OCI-LY3 (cell line): ENCODE results near the gene SLCO4A1.

Source experiments
- H2AFZ ChIP-seq: fragments of 200-600, 300-600 bp; shearing (Covaris generic); 2 replicates; pipeline ENCODE4 v1.6.0; 2014; ENCODE audit warnings: antibody characterized with exemption, low read depth, low read length
- H3K27ac ChIP-seq: fragments of 200-600, 300-600 bp; sonication (generic); 2 replicates; pipeline ENCODE4 v1.5.1; 2014; ENCODE audit warnings: mild to moderate bottlenecking, low read length, moderate library complexity, mixed read lengths
- H3K27me3 ChIP-seq: fragments of 200-600, 300-600 bp; sonication (generic); 2 replicates; pipeline ENCODE4 v1.6.1; 2014; ENCODE audit warnings: low read depth, low read length, mixed read lengths
- H3K36me3 ChIP-seq: fragments of 200-600, 300-600 bp; sonication (generic); replicated peaks from 2 replicates; pipeline ENCODE3; 2014; ENCODE audit warnings: low read depth, low read length, mixed read lengths
- H3K4me1 ChIP-seq: fragments of 300-600, 200-600 bp; sonication (generic); 2 replicates; pipeline ENCODE4 v1.6.1; 2014; ENCODE audit warnings: low read length, mixed read lengths
- H3K4me2 ChIP-seq: fragments of 200-600, 300-600 bp; sonication (generic); 2 replicates; pipeline ENCODE4 v1.6.1; 2014; ENCODE audit warnings: low read length, mixed read lengths
- H3K4me3 ChIP-seq: fragments of 300-600, 200-600 bp; sonication (generic); 2 replicates; pipeline ENCODE4 v1.5.1; 2014; ENCODE audit warnings: antibody characterized with exemption, mild to moderate bottlenecking, low read length, moderate library complexity
- H3K79me2 ChIP-seq: fragments of 300-600, 200-600 bp; shearing (Covaris generic); 2 replicates; pipeline ENCODE4 v1.6.1; 2014; ENCODE audit warnings: mild to moderate bottlenecking, low read length, mixed read lengths
- H3K9ac ChIP-seq: fragments of 300-600, 200-600 bp; shearing (Covaris generic); 2 replicates; pipeline ENCODE4 v1.6.0; 2014; ENCODE audit warnings: mild to moderate bottlenecking, low read length, moderate library complexity
- H3K9me3 ChIP-seq: fragments of 200-600, 300-600 bp; shearing (Covaris generic); 2 replicates; pipeline ENCODE4 v1.6.1; 2014; ENCODE audit warnings: low read length, mixed read lengths; ENCODE audit not compliant: insufficient read depth
- H4K20me1 ChIP-seq: fragments of 200-600, 300-600 bp; sonication (generic); 2 replicates; pipeline ENCODE4 v1.6.1; 2016; ENCODE audit warnings: low read length, mixed read lengths; ENCODE audit not compliant: insufficient read depth
- CTCF ChIP-seq: fragments of 200-600, 300-600 bp; sonication (generic); IDR thresholded peaks from 2 replicates; pipeline ENCODE4 v1.5.1; 2014; ENCODE audit warnings: antibody characterized with exemption, low read length, low read depth
- EZH2phosphoT487 ChIP-seq: fragments of 200-600 bp; shearing (Covaris generic); IDR thresholded peaks from 2 replicates; pipeline ENCODE4 v1.6.1; 2018; ENCODE audit warnings: antibody characterized with exemption, mixed run types, low read depth

SLCO4A1 gene

GRCh38 chr20:62712606-62713005, 70.3 kb downstream of the SLCO4A1 start:
- Histone ChIP-seq H2AFZ (no peak overlapping the region), H3K4me1 (no peaks in the 10 kb centered on the region), H3K27me3 (peaks cover 8% of the 10 kb centered on the region), H3K4me2 (no peak overlapping the region), H3K9ac (no peak overlapping the region), H4K20me1 (no peaks in the 10 kb centered on the region), H3K79me2 (no peaks in the 10 kb centered on the region), H3K36me3 (no peaks in the 10 kb centered on the region), H3K27ac (no peak overlapping the region), H3K9me3 (no peaks in the 10 kb centered on the region), H3K4me3 (no peak overlapping the region)
- no peak for TF ChIP-seq EZH2phosphoT487

- Histone ChIP-seq H3K4me3 (no peak overlapping the region), H3K27me3 (peaks cover 8% of the 10 kb centered on the region), H3K79me2 (no peaks in the 10 kb centered on the region), H4K20me1 (no peaks in the 10 kb centered on the region), H3K36me3 (no peaks in the 10 kb centered on the region), H3K9me3 (no peaks in the 10 kb centered on the region), H3K4me2 (no peak overlapping the region), H2AFZ (no peak overlapping the region), H3K9ac (no peak overlapping the region), H3K27ac (no peak overlapping the region), H3K4me1 (no peaks in the 10 kb centered on the region)
- TF ChIP-seq CTCF (no peak), EZH2phosphoT487 (no peak)
These were observed 71.7 kb downstream of the SLCO4A1 start for GRCh38 chr20:62714006-62714405.

GRCh38 chr20:62714799-62715198, 72.5 kb downstream of the SLCO4A1 start:
- no peak overlapping the region for H3K9ac ChIP-seq
- no peak overlapping the region for H2AFZ ChIP-seq
- H3K9me3 ChIP-seq = no peaks in the 10 kb centered on the region
- no peaks in the 10 kb centered on the region for H3K79me2 ChIP-seq
- no peaks in the 10 kb centered on the region for H4K20me1 ChIP-seq
- no peaks in the 10 kb centered on the region for H3K36me3 ChIP-seq
- TF ChIP-seq EZH2phosphoT487 (no peak), CTCF (no peak)
- H3K4me3 ChIP-seq = no peak overlapping the region
- H3K4me2 ChIP-seq = no peak overlapping the region
- no peak overlapping the region for H3K27ac ChIP-seq
- H3K4me1 ChIP-seq = no peaks in the 10 kb centered on the region
- peaks cover 15% of the 10 kb centered on the region for H3K27me3 ChIP-seq

GRCh38 chr20:62715201-62715600, 72.9 kb downstream of the SLCO4A1 start:
- H3K4me2 ChIP-seq = no peak overlapping the region
- no peak overlapping the region for H2AFZ ChIP-seq
- H3K27ac ChIP-seq = no peak overlapping the region
- H4K20me1 ChIP-seq = no peaks in the 10 kb centered on the region
- no peaks in the 10 kb centered on the region for H3K79me2 ChIP-seq
- H3K27me3 ChIP-seq = peaks cover 15% of the 10 kb centered on the region
- no peak for TF ChIP-seq EZH2phosphoT487
- H3K4me3 ChIP-seq = no peak overlapping the region
- H3K9ac ChIP-seq = no peak overlapping the region
- H3K9me3 ChIP-seq = no peaks in the 10 kb centered on the region
- H3K36me3 ChIP-seq = no peaks in the 10 kb centered on the region
- H3K4me1 ChIP-seq = no peaks in the 10 kb centered on the region

- Histone ChIP-seq H3K4me1 (peaks cover 1% of the 10 kb centered on the region; the same call in 1 of the 2 replicates), H3K27ac (no peak overlapping the region), H3K9ac (no peak overlapping the region), H3K27me3 (peaks cover 22% of the 10 kb centered on the region), H4K20me1 (no peaks in the 10 kb centered on the region), H3K36me3 (no peaks in the 10 kb centered on the region), H2AFZ (no peak overlapping the region), H3K4me2 (no peak overlapping the region), H3K79me2 (no peaks in the 10 kb centered on the region), H3K9me3 (peaks cover 7% of the 10 kb centered on the region; the same call in 1 of the 2 replicates), H3K4me3 (no peak overlapping the region)
- no peak for TF ChIP-seq CTCF
- TF ChIP-seq EZH2phosphoT487 = no peak
These were observed 74.1 kb downstream of the SLCO4A1 start for GRCh38 chr20:62716198-62716940.
